ELF-1 (cell line): Measurements from ENCODE around the gene DOCK10.
A peak's percentile ranks its signal among the peaks of the same experiment; 100 is the strongest.

Experiments used
- DNase-seq: peaks from one replicate; pipeline ENCODE4 v3.0.0-alpha.2; 2016; ENCODE audit warnings: low read depth, low spot score

DOCK10 gene

DNA sequence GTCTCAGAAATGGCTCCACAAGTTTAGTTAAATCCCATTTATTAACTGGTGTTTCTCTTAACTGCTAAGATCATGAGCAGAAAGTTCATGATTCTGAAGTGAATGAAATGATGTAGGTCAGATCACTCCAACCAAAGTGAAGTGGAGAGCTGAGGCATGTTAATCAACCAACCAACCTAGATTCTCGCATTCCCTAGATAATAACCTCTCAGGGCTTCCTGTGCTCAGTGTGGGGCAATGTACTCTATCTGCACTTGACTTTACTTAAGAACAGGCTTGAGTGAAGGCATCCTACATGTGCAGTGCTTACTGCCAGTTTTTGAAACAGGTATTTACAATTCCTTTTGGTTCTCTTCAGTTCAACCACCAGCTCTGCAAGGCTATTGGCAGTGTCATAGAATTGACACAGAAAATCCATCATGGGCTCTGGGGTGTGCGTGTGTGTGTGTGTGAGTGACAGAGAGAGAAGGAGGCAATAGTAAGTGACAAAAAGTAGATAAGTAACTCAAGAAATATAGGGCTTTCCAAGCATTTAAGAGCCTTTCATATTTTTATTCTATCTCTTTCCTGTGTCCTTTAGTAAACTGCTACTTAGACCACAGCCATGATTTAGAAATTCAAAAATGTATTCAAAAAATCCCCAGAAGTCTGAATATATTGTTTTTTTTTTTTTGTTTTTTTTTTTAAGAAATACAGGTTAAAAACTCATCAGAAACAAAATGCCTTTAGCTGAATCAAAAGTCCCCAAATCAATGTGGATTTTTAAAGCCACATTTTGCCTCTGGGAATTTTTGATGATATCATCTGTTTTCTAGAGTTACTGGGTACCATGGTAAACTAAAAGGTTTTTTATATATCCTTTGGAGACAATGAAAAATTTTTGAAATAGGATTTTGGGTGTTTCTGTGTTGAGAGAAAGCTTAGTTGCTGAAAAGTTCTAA lies 28.6 kb downstream of the DOCK10 start:
- DNase-seq = no peak

DNA sequence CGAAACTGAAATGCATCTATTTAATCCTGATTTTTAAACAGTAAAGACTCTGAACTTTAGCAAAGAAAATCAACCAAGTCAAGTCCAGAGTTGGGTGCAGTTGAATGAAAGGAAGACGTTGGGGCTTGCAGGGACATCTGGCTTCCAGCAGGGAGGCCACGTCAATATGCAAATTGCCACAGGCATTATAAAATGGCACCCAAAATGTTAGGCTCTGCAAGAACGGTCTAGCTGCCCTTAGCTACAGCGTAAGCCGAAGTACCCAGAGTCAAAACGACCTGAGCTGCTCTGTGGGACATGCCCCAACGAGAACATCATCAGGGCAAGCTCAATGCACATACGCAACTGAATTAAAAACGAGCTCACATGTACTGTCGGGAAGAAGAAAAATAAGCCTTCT lies 30.7 kb downstream of the DOCK10 start:
- DNase-seq = no peak

DNA sequence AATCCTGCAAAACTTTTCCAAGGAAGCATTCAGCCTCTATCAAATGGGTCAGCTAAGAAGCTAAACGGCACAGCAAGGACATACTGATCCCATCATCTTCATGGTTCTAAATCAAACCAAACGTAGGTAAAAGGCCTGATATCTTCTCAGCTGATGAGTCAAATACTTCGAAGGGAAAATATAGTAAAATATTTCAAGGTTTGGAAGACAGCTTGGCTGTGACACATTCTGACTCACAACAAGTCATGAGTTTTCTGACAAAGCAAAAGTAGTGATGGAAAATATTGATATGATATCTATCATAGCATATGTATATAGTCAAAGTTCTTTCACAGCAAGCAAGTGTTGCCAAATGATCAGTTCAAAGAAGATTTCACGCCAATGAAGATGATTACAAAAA lies 31.5 kb downstream of the DOCK10 start:
- no peak for DNase-seq

DNA sequence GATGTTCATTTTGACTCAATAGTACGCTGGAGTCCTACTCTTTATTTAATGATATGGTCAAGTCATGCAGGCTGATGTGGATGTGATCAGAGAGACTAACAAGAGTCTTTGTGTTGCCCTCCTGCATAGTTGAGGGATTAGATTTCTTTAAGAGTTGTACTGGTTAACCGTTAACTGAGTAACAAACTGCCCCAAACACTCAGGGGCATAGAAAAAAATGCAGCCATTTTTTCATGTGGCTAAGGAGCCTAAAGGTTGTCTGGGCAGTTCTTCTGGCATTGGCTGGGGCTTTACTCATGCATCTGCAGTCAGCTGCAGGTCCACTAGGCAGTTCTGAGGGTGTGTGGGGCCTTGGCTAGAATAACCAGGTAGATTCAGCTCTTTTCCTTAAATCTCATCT lies 32.5 kb downstream of the DOCK10 start:
- no peak for DNase-seq

DNA sequence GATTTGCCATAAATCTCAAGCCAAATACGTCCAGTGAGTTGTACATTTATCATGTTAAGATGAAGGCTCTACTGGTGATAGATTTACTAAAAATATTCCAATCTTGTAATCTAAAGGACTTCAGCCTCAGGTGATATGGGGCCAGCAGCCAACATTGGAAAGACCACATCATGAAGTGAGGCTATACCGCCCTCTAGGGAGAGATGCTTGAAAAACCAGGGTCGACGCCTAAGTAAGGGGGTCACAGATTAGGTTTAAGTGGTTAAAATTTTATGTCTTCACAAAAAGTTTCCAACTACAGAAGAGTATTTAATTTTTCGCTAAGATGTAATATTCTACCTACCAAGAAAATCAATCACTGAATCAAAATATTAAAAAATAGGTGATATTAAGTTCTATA lies 33.3 kb downstream of the DOCK10 start:
- DNase-seq = peak; percentile 23

DNA sequence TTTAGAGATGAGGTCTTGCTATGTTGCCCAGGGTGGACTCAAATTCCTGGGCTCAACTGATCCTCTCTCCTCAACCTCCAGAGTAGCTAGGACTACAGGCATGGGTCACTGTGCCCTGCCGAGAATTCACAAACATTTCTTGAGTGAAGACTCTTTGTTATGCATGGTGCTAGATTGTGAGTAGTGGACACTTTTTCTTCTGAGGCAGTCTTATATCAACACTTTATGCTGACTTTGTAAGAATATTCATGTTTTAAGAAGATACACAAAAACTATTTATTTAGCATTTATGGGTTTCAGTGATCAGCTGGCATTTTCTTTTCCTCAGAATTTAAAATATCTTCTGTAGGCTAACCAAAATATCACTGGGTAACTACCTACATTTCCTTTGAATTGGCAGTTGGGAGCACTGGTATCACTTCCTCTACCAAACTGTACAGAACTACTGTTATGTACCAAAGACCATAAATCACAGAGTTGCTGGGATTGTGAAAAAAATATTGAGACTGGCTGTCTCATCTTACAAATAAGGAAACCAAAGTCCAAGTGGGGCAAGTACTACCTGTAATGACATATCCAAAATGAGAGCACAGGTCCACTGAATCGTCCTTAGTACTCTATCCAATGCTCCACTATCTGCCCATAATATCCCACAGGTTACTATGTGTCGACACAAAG lies 34.0 kb downstream of the DOCK10 start:
- no peak for DNase-seq

DNA sequence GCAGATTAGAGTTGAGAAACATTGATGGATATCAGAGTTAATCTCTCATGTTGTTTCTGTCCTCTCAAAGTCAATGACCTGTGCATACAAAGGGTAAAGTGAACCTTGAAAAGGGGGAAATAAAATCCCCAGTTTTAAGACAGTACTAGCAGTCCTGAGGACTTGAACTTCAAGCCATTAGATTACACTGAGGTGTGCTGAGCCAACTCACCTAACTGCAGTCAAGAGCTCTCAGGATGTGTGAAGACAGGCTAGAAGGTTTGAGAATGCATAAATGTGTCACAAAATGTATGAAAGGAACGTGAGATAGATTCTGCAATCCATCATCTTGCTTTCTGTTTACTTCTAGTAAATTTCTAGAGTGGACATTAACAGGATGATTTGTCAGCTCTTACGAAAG lies 35.5 kb downstream of the DOCK10 start:
- no peak for DNase-seq

DNA sequence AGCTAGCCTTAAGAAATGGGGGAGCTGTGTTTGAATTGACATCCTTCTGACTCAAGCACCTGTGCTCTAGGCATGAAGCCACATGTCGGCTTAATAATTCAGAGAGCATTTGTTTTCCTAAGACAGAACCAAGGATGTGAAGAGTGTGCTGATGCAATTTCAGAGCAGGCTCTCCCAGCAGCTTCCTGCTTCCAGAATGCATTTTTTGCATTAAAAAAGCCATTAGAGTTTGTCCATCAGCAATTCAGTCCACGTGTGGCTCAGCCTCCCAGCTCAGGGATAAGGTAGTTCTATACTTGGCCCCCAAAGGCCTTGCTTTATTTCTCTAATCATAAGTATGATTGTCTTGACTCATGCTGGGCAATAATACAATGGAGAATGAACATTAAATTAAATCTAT lies 37.7 kb downstream of the DOCK10 start:
- no peak for DNase-seq

DNA sequence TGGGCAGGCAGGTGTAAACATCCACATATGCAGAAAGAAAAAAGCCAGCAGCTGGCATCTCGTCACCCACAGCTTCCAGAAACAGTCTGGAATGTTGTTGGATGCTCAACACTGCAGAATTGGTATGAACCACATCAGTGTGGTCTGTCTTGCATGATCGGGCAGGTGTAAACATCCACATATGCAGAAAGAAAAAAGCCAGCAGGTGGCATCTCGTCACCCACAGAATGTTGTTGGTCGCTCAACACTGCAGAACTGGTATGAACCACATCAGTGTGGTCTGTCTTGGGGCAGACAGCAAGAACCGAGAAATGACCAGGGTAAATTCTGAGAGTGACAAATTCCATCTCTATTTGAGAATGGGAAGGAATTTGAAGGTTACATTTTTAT lies 39.6 kb downstream of the DOCK10 start:
- DNase-seq = no peak

DNA sequence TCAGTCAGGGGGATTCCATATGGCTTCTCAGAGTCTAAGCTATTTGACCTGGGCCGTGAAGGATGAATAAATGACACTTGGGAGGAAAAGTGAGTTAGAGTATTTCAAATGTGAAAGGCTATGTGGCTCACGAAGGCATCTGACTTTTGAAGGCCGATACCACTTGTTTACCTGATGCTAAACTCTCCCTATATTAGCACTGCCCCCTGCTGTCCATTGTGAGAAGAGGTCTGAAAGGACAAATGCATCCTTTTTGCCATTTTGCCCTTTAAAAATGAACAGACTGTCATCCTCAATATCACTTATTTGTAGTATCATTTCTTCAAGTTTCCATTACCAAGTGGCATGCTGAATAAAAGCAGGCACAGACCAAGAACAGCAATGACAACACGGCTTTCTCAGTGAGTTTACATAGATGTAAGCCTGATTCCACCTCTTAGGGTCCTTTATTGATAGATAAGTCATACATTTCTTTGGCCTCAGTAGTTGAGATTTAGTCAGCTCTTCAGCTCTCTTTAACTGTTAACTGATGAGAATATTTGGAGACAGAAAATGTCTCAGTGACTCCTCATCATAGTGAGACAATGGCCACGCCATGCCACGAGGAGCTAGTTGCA lies 40.1 kb downstream of the DOCK10 start:
- peak; percentile 18 for DNase-seq

DNA sequence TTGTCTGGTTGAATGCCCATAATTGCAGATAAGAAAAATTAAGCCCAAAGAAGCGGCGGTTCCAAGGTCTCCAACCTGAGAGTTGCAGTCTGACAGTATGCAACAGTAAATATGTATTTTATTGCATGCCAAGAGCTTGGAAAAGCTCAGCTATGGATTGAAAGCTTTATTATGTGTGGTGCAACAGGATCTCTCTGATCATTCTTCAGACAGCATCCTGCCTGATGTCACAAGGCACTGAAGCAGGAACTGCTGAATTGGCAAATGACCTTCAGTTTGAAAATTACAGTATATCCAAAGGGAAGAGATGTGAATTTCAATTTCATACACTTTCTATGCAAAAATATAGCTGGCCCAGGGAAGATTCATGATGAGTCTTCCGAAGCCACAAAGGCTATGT lies 42.5 kb downstream of the DOCK10 start:
- no peak for DNase-seq

DNA sequence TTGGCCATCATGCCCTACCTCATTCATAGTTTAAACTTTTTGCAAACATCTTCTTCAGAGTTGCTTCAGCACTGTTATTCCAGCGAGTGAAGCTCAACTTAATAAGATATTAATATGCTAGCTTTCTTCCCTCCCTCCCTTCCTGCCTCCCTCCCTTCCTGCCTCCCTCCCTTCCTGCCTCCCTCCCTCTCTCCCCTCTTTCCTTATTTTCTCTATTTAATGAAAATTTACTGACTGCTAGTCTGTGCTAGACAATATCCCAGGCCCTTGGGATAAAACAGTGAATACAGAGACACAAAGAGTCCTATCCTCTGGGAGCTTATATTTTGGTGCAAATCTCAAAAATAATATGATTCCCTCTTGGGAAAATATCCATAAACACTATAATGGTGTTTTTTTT lies 42.9 kb downstream of the DOCK10 start:
- DNase-seq = no peak

DNA sequence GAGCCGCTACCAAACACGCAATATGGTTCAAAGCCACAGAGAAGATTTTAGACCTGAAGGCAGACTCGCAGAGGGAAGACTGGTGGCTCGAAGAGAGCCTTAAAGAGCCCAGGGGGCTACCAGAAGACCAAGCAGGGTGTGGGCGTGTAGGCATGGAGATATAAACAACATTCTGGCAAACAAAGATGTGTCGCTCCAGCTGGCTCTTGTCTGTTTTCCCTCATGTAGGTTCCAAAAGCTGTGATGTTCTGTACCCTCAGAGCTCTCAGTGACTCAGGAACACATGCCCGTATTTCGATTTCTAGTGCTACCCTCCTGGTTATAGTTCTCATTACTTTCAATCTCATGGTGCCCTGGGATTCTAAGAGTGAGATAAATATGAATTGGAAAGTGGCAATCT lies 44.5 kb downstream of the DOCK10 start:
- no peak for DNase-seq

DNA sequence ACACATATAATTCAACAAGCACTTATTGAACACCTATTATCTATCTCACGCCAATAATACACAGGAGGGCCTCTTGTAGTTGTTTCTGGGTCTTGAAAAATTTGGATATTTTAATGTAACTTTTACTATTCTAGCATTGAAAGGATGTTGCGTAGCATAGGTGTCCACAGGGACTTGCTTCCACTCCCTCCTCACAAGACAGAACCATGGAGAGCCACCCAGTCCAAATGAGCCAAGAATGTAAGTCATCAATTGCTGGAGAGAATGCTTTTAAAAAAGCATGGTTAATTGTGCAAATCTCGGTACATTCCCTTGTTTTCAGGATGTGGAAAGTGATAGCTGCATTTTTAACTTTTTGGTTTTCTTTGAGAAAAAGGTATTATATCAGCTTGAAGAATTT lies 46.8 kb downstream of the DOCK10 start:
- DNase-seq = no peak

DNA sequence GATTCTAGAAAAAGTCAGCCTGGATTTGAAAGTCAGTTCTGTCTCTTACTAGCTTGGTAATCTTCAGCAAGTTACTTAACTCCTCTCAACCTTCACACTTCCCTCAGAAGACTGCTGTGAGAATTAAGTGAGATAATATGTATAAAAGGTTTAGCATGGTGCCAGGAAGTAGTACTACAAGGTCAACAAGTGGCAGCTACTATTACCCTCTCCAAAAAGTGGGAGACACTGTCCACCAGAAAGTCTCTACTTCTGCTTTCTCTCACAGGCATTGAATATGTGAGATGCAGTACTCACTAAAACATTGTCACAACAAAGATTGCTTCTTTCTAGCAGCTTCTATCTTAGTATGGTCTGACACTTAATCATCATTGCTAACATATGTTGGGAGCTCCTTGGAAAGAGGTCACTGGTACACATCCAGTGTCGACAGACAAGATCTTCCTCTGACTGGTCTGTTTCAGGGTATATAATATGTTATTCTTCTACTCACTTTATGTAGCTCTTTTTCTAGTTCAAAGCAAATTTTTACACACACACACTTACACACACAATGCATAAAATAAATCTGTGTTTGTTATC lies 47.9 kb downstream of the DOCK10 start:
- DNase-seq = no peak

DNA sequence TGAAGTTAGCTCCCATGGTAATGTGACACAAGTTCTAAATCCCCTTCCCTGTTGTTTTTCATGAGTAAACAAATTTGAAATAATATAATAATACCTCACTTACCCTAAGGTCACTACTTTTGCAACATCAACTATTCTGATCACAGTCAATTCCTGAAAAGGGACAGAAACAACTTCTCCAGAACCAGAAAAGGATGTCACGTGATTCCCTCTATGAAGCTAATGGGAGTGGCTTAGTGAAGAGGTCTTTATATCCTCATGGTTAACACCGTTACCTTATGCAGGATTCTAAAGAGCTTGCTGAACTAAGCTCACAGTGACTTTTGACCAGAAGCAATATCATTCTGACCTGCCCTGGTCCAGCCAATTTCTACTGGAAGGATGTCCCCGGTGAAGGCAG lies 51.6 kb downstream of the DOCK10 start:
- DNase-seq = no peak

DNA sequence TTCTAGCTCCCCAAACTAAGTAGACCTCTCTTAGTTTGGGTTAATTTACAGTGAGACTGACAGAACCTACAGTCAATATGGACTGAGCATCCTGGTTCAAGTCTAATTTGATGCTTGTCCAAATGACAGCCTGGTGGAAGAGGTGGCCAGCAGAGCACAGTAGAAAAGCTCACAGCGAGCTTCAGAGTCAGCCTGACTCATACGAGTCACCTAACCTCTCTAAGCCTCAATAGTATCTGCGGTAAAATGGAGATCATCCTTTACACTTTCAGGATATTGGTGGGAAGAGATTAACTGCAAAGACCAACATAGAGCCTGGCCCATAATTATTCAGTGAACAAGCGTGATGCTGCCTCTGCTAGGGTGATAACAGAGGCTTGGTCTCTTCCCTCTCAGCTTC lies 54.5 kb downstream of the DOCK10 start:
- no peak for DNase-seq

DNA sequence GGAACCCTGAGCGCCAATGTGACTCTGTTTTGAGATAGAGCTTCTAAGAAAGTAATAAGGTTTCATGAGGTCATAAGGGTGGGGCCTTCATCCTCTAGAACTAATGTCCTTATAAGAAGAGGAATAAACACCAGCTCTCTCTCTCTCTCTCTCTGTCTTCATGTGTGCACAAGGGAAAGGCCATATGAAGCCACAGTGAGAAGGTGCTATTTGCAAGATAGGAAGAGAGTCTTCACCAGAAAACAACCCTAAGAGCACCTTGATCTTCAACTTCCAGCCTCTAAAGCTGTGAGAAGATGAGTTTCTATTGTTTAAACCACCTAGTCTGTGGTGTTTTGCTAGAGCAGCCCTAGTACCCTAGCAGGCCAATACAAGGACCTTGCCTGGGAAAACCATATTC lies 55.8 kb downstream of the DOCK10 start:
- no peak for DNase-seq

DNA sequence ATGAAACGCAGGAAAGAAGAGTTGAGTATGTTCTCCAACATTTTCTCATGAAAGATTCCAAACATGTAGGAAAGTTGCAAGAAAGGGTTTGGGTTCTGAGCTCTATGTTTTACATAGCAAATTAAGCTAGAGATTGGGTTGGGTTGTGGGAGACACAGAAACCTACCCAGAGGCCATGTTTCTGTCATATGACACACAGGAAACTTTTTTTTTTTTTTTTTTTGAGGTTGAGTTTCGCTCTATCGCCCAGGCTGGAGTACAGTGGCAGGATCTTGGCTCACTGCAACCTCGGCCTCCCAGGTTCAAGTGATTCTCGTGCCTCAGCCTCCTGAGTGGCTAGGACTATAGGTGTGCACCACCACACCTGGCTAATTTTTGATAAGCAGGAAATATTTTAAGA lies 57.6 kb downstream of the DOCK10 start:
- DNase-seq = no peak

DNA sequence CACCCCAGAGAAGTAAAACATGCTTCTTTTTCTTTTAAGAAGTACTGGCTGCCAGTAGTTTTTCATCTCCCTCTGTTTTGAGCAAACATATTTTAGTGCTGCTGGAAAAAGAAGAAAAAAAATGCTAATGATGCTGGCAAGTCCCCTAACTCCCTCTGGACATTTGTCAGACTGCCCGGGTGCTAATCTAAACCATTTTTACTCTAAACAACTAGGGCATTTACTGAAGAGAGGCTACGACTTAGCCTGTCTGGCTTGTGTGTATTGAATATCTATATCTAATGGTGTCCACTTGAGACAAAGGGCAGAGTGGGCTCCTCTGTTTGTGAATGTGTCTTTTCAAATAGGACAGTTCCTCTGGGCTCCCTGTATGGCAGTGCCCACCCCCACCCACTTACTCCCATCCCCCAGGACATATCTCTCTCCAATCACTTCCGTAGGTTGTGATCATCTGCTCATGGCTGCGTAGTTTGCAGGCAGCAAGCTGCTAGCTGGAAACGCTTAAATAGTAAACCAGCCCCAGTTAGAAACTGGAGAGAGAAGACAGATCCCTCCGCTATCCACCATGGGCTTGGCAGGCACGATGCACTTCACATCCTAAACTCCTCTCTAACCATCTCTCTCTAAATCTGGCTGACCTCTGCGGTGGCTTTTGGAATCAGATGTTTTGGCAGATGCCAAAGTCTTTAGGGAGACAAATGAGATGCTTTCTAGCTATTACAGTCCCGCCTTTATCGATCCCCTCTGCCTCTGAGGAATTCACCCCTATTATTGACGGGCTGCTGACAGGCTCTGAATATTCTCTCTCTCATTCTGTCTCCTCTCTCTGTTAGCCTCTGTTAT lies 58.3 kb downstream of the DOCK10 start:
- DNase-seq = no peak

DNA sequence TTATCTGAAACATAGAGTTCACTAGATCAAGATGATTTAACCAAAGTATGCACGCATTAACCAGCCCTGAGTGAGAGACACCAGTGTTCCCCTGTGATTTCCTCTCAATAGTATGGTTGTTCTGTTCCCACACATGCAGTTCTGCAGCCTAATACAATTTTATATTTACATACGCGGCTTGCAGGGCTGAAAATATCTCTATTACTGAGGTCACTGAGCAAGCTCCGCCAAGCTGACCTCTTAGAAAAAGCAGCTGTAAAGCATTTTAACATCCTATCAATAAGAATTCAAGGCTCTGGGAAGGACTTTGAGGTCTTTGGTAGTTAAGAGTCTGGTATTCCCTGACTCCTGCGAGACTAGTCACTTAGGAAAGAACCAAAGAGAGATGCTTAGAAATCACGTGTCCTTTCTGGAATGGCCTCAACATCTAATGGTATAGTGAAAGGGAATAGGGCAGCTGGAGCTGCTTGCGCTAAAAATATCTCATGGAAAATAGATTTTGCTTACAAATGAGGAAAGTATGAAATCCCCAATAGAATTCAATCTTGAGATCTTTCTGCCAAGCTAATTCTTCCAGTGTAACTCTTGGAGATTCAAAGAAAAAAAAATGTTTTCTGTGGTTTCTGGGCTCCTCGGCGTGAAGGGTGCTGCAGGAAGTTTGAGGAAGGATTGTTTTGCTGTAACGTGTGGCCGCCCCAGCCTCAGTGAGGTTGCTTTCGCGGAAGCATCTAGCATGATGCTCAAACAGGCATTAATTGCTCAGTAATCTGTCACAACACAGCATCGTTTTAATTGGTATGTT lies 59.2 kb downstream of the DOCK10 start:
- DNase-seq = no peak
